Neural crest cell (in vitro differentiated cells): ENCODE measurements around the gene SH2B2. TPM values are rescaled to one million over a fixed set of nuclear protein-coding genes. Genes with fewer than 3 reads are reported as not detected.

Experiments
- DNase-seq: peaks from one replicate; pipeline ENCODE4 v3.0.0; 2021; ENCODE audit warnings: low read depth, mixed read lengths, low spot score
- H3K27ac Mint-ChIP-seq: one replicate; pipeline ENCODE4 v1.8.0; 2021; ENCODE audit warnings: mild to moderate bottlenecking, mixed read lengths; ENCODE audit not compliant: unreplicated experiment
- H3K27me3 Mint-ChIP-seq: 2 replicates; pipeline ENCODE4 v1.8.0; 2021; ENCODE audit warnings: low read depth, mild to moderate bottlenecking, mixed read lengths
- H3K36me3 Mint-ChIP-seq: 2 replicates; pipeline ENCODE4 v1.8.0; 2021; ENCODE audit warnings: low read depth, mild to moderate bottlenecking, mixed read lengths
- H3K4me1 Mint-ChIP-seq: 2 replicates; pipeline ENCODE4 v1.8.0; 2021; ENCODE audit warnings: mixed read lengths
- H3K4me3 Mint-ChIP-seq: one replicate; pipeline ENCODE4 v1.8.0; 2021; ENCODE audit warnings: mild to moderate bottlenecking, mixed read lengths
- H3K9me3 Mint-ChIP-seq: 2 replicates; pipeline ENCODE4 v1.8.0; 2021; ENCODE audit warnings: mixed read lengths
- total RNA-seq: library from RNA; stranded (reverse); gene quantifications from 2 replicates; pipeline ENCODE4 v1.2.1, GENCODE V29; 2021
- TF ChIP-seq, protein P1 (sequence below): fragments of 200-600 bp; sonication (generic); conservative IDR thresholded peaks from 2 replicates; pipeline ENCODE4 v1.5.0; 2021; ENCODE audit warnings: antibody characterized with exemption, mild to moderate bottlenecking

The SH2B2 gene
- total RNA-seq, 1 donor from 2014 or later: 16.4 TPM

- Mint-ChIP-seq H3K36me3 (no peaks in the 10 kb centered on the region), H3K27ac (no peak overlapping the region), H3K9me3 (no peaks in the 10 kb centered on the region), H3K4me3 (no peak overlapping the region), H3K27me3 (no peaks in the 10 kb centered on the region), H3K4me1 (peaks cover 19% of the 10 kb centered on the region)
- DNase-seq: no peak
- TF ChIP-seq, protein P1, sequence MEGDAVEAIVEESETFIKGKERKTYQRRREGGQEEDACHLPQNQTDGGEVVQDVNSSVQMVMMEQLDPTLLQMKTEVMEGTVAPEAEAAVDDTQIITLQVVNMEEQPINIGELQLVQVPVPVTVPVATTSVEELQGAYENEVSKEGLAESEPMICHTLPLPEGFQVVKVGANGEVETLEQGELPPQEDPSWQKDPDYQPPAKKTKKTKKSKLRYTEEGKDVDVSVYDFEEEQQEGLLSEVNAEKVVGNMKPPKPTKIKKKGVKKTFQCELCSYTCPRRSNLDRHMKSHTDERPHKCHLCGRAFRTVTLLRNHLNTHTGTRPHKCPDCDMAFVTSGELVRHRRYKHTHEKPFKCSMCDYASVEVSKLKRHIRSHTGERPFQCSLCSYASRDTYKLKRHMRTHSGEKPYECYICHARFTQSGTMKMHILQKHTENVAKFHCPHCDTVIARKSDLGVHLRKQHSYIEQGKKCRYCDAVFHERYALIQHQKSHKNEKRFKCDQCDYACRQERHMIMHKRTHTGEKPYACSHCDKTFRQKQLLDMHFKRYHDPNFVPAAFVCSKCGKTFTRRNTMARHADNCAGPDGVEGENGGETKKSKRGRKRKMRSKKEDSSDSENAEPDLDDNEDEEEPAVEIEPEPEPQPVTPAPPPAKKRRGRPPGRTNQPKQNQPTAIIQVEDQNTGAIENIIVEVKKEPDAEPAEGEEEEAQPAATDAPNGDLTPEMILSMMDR: no peak
These were observed 4.9 kb upstream of the SH2B2 start for GRCh38 chr7:102281785-102282184.

- no peak for DNase-seq
- Mint-ChIP-seq H3K27ac (no peak overlapping the region), H3K4me3 (peak overlapping the region; percentile 71), H3K27me3 (no peaks in the 10 kb centered on the region), H3K4me1 (peaks cover 19% of the 10 kb centered on the region), H3K36me3 (no peaks in the 10 kb centered on the region), H3K9me3 (no peaks in the 10 kb centered on the region)
- TF ChIP-seq, protein P1: no peak
These were observed 4.0 kb upstream of the SH2B2 start for GRCh38 chr7:102282465-102283362.

GRCh38 chr7:102283477-102284189 lies 3.0 kb upstream of the SH2B2 start:
- Mint-ChIP-seq H3K27me3 (no peaks in the 10 kb centered on the region), H3K4me3 (peak overlapping the region; percentile 71), H3K36me3 (no peaks in the 10 kb centered on the region), H3K4me1 (peaks cover 25% of the 10 kb centered on the region), H3K9me3 (no peaks in the 10 kb centered on the region), H3K27ac (no peak overlapping the region)
- no peak for DNase-seq
- TF ChIP-seq, protein P1: no peak

DNA sequence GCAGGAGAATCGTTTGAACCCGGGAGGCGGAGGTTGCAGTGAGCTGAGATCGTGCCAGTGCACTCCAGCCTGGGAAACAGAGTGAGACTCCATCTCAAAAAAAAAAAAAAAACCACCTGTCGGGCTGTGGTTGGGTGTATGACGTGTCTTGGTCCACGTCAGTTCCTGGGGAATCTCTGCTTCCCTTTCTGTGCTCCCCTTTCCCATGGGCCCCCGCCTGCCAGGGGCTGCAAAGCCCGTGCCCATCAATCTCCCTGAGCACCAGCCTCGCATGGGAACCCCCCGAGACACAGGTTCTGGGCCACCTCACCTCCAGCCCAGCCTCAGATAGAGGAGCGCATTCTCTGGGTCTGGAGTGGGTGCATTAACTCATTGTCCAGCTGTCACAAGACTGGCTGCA lies 2.3 kb upstream of the SH2B2 start:
- H3K9me3 Mint-ChIP-seq: no peaks in the 10 kb centered on the region
- no peaks in the 10 kb centered on the region for H3K36me3 Mint-ChIP-seq
- no peak for DNase-seq
- H3K27ac Mint-ChIP-seq: no peak overlapping the region
- TF ChIP-seq, protein P1: no peak
- H3K4me3 Mint-ChIP-seq: peak overlapping the region; percentile 80
- peaks cover 23% of the 10 kb centered on the region for H3K4me1 Mint-ChIP-seq
- H3K27me3 Mint-ChIP-seq: no peaks in the 10 kb centered on the region

DNA sequence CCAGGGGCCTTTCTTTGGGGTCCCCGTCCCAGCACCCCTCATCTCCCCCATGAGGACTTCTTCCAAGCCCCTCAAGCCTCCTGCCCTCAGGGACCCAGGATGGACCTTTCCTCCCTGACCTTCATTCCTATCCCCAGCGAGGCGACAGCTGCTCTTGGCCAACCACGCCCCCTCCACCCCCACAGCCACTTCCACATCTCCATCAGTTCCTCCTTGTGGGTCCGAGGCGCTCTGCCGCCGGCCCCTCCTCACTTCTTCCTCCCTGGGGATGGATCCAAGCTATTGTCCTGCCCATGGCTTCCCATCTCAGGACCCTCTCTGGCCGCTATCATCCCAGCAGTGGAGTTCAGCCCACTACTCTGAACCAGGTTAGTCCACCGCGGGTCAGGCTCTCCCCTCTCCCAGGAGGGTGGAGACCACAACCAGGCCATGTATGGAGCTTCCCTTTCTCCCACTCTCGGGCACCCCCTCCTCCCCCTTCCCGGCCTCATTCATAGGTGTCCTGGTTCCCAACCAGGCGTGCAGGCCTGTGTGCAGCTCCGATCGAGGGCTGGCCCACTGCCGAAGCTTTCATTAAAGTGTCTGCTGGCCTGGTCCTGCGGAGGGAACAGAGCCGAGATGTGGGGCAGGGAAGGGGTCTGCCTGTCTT lies 1.7 kb upstream of the SH2B2 start:
- no peaks in the 10 kb centered on the region for H3K9me3 Mint-ChIP-seq
- peaks cover 20% of the 10 kb centered on the region for H3K4me1 Mint-ChIP-seq
- TF ChIP-seq, protein P1: no peak
- no peaks in the 10 kb centered on the region for H3K27me3 Mint-ChIP-seq
- H3K36me3 Mint-ChIP-seq: no peaks in the 10 kb centered on the region
- no peak for DNase-seq
- peak overlapping the region; percentile 80 for H3K4me3 Mint-ChIP-seq
- no peak overlapping the region for H3K27ac Mint-ChIP-seq
